ENCODE data around the gene NBEA. TPM values are rescaled to one million over a fixed set of nuclear protein-coding genes. Genes with fewer than 3 reads are reported as not detected.

NBEA gene
- total and polyA plus RNA-seq, 2 experiments from 2014 or later, result 9.1 to 29.1 TPM

- Mint-ChIP-seq H3K4me3 (no peak overlapping the region), H3K4me1 (no peaks in the 10 kb centered on the region), H3K36me3 (ENCODE audit: low read depth) (no peaks in the 10 kb centered on the region), H3K27ac (no peak overlapping the region), H3K9me3 (no peaks in the 10 kb centered on the region), H3K27me3 (ENCODE audit: insufficient read depth, low read depth, poor library complexity) (peaks cover 2% of the 10 kb centered on the region)
- TF ChIP-seq JUNB (IDR thresholded peaks at IDR 0.05; ENCODE audit: unreplicated experiment) (no peak), ZNF114 (CRISPR knock-in tag; IDR thresholded peaks at IDR 0.05) (no peak)
- DNase-seq (ENCODE audit: low spot score) (no peak), ATAC-seq (no peak)
- Histone ChIP-seq H3K9me2 (ENCODE audit: insufficient read depth) (no peaks in the 10 kb centered on the region), H3K36me3 (ENCODE audit: insufficient read depth) (no peaks in the 10 kb centered on the region), H3K4me1 (ENCODE audit: insufficient read depth) (peaks cover 7% of the 10 kb centered on the region), H3K4me3 (no peak overlapping the region), H3K4me2 (no peak overlapping the region), H2AFZ (no peak overlapping the region), H3F3A (replicated peaks; ENCODE audit: low read depth) (no peaks in the 10 kb centered on the region), H3K27ac (ENCODE audit: low read depth) (no peak overlapping the region), H3K79me2 (replicated peaks; ENCODE audit: insufficient read depth) (no peaks in the 10 kb centered on the region), H3K27me3 (ENCODE audit: insufficient read depth) (no peaks in the 10 kb centered on the region), H4K20me1 (replicated peaks; ENCODE audit: insufficient read depth) (no peaks in the 10 kb centered on the region)
These were observed 624.3 kb downstream of the NBEA start for GRCh38 chr13:35566340-35566739.

- H3K9me3 Mint-ChIP-seq, result no peaks in the 10 kb centered on the region
- TF ChIP-seq, protein P1, sequence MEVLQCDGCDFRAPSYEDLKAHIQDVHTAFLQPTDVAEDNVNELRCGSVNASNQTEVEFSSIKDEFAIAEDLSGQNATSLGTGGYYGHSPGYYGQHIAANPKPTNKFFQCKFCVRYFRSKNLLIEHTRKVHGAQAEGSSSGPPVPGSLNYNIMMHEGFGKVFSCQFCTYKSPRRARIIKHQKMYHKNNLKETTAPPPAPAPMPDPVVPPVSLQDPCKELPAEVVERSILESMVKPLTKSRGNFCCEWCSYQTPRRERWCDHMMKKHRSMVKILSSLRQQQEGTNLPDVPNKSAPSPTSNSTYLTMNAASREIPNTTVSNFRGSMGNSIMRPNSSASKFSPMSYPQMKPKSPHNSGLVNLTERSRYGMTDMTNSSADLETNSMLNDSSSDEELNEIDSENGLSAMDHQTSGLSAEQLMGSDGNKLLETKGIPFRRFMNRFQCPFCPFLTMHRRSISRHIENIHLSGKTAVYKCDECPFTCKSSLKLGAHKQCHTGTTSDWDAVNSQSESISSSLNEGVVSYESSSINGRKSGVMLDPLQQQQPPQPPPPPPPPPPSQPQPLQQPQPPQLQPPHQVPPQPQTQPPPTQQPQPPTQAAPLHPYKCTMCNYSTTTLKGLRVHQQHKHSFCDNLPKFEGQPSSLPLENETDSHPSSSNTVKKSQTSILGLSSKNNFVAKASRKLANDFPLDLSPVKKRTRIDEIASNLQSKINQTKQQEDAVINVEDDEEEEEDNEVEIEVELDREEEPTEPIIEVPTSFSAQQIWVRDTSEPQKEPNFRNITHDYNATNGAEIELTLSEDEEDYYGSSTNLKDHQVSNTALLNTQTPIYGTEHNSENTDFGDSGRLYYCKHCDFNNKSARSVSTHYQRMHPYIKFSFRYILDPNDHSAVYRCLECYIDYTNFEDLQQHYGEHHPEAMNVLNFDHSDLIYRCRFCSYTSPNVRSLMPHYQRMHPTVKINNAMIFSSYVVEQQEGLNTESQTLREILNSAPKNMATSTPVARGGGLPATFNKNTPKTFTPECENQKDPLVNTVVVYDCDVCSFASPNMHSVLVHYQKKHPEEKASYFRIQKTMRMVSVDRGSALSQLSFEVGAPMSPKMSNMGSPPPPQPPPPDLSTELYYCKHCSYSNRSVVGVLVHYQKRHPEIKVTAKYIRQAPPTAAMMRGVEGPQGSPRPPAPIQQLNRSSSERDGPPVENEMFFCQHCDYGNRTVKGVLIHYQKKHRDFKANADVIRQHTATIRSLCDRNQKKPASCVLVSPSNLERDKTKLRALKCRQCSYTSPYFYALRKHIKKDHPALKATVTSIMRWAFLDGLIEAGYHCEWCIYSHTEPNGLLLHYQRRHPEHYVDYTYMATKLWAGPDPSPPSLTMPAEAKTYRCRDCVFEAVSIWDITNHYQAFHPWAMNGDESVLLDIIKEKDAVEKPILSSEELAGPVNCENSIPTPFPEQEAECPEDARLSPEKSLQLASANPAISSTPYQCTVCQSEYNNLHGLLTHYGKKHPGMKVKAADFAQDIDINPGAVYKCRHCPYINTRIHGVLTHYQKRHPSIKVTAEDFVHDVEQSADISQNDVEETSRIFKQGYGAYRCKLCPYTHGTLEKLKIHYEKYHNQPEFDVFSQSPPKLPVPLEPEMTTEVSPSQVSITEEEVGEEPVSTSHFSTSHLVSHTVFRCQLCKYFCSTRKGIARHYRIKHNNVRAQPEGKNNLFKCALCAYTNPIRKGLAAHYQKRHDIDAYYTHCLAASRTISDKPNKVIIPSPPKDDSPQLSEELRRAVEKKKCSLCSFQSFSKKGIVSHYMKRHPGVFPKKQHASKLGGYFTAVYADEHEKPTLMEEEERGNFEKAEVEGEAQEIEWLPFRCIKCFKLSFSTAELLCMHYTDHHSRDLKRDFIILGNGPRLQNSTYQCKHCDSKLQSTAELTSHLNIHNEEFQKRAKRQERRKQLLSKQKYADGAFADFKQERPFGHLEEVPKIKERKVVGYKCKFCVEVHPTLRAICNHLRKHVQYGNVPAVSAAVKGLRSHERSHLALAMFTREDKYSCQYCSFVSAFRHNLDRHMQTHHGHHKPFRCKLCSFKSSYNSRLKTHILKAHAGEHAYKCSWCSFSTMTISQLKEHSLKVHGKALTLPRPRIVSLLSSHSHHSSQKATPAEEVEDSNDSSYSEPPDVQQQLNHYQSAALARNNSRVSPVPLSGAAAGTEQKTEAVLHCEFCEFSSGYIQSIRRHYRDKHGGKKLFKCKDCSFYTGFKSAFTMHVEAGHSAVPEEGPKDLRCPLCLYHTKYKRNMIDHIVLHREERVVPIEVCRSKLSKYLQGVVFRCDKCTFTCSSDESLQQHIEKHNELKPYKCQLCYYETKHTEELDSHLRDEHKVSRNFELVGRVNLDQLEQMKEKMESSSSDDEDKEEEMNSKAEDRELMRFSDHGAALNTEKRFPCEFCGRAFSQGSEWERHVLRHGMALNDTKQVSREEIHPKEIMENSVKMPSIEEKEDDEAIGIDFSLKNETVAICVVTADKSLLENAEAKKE (CRISPR knock-in tag; IDR thresholded peaks at IDR 0.05), result no peak
- no peak for TF ChIP-seq POLR2AphosphoS5 (IDR thresholded peaks at IDR 0.05; ENCODE audit: low read depth)
- no peak for TF ChIP-seq CREB1 (CRISPR knock-in tag; IDR thresholded peaks at IDR 0.05; ENCODE audit: low read depth)
- no peak for TF ChIP-seq EZH2phosphoT487 (IDR thresholded peaks at IDR 0.05; ENCODE audit: unreplicated experiment)
- TF ChIP-seq, protein P2, sequence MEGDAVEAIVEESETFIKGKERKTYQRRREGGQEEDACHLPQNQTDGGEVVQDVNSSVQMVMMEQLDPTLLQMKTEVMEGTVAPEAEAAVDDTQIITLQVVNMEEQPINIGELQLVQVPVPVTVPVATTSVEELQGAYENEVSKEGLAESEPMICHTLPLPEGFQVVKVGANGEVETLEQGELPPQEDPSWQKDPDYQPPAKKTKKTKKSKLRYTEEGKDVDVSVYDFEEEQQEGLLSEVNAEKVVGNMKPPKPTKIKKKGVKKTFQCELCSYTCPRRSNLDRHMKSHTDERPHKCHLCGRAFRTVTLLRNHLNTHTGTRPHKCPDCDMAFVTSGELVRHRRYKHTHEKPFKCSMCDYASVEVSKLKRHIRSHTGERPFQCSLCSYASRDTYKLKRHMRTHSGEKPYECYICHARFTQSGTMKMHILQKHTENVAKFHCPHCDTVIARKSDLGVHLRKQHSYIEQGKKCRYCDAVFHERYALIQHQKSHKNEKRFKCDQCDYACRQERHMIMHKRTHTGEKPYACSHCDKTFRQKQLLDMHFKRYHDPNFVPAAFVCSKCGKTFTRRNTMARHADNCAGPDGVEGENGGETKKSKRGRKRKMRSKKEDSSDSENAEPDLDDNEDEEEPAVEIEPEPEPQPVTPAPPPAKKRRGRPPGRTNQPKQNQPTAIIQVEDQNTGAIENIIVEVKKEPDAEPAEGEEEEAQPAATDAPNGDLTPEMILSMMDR (conservative IDR thresholded peaks at IDR 0.05; ENCODE audit: low read depth in 2 of 2), result no peak
- no peak for TF ChIP-seq REST (IDR thresholded peaks at IDR 0.05; ENCODE audit: unreplicated experiment)
- no peak for TF ChIP-seq ETS1 (IDR thresholded peaks at IDR 0.05)
- TF ChIP-seq ZNF114 (CRISPR knock-in tag; IDR thresholded peaks at IDR 0.05), result no peak
- no peak for TF ChIP-seq JUNB (IDR thresholded peaks at IDR 0.05; ENCODE audit: unreplicated experiment)
- Histone ChIP-seq H3K27ac (ENCODE audit: low read depth) (no peak overlapping the region), H4K20me1 (replicated peaks; ENCODE audit: insufficient read depth) (no peaks in the 10 kb centered on the region), H2AFZ (no peak overlapping the region), H3K79me2 (replicated peaks; ENCODE audit: insufficient read depth) (no peaks in the 10 kb centered on the region), H3K9me2 (ENCODE audit: insufficient read depth) (no peaks in the 10 kb centered on the region), H3K4me3 (no peak overlapping the region), H3F3A (replicated peaks; ENCODE audit: low read depth) (no peaks in the 10 kb centered on the region), H3K36me3 (ENCODE audit: insufficient read depth) (no peaks in the 10 kb centered on the region), H3K4me1 (ENCODE audit: insufficient read depth) (peaks cover 15% of the 10 kb centered on the region), H3K4me2 (no peak overlapping the region), H3K27me3 (ENCODE audit: insufficient read depth) (no peaks in the 10 kb centered on the region)
- no peaks in the 10 kb centered on the region for H3K36me3 Mint-ChIP-seq (ENCODE audit: low read depth)
- H3K27me3 Mint-ChIP-seq (ENCODE audit: insufficient read depth, low read depth, poor library complexity), result peaks cover 2% of the 10 kb centered on the region
- H3K27ac Mint-ChIP-seq, result no peak overlapping the region; the same call in 1 of the 2 replicates
- no peak for DNase-seq (ENCODE audit: low spot score)
- peaks cover 8% of the 10 kb centered on the region; the same call in 2 of the 3 replicates for H3K4me1 Mint-ChIP-seq
- ATAC-seq, result no peak
- H3K4me3 Mint-ChIP-seq, result no peak overlapping the region
These were observed 625.4 kb downstream of the NBEA start for GRCh38 chr13:35567406-35567980.

Measured in GM23338 (cell line).